GM18873 (cell line): ENCODE results near the gene CFAP97D1.

ENCODE experiments used
- ATAC-seq: cut with Tn5 transposase; IDR thresholded peaks from one replicate; pipeline ENCODE4 v1.9.1; 2021; ENCODE audit warnings: mild to moderate bottlenecking, moderate library complexity, moderate number of reproducible peaks; ENCODE audit not compliant: unreplicated experiment, low FRiP score

CFAP97D1 gene

DNA sequence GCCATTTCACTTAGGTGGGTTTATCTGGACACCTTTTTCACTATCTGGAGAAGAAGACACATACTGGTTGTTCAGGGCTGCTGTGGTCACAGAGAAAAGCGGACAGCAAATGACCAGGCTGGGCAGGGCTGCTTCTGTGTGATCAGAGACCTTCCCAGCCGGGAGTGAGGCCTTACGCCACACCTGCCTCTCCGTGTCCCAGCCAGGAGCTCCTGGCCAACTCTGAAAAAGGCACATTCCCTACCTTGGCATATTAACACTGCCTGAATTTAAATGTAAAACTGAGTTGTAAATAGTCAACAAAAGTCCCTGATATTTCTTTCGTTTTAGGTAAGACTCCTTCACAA lies 12.5 kb upstream of the CFAP97D1 start:
- no peak for ATAC-seq

- no peak for ATAC-seq
Observed at GRCh38 chr17:43768382-43768781, 11.9 kb upstream of the CFAP97D1 start.

GRCh38 chr17:43768943-43769342 lies 11.3 kb upstream of the CFAP97D1 start:
- no peak for ATAC-seq

DNA sequence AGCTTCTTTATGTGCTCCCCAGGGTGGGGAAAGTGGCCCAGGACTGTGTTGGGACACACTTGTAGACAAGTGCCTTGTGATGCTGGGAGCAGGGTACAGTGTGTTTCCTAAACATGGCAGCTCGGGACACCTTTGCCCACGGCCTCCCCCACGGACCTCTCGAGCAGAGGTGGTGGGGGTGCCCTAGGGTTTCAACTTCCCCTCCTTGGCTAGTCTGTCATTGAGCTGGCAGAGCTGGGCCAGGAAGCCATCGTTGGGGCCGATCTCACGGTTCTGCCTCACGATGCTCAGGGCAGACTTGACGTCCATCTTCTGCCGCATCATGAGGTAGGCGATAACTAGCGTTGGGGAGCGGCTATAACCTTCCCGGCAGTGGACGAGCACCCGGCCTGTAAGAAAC lies 10.8 kb upstream of the CFAP97D1 start:
- ATAC-seq, result no peak

DNA sequence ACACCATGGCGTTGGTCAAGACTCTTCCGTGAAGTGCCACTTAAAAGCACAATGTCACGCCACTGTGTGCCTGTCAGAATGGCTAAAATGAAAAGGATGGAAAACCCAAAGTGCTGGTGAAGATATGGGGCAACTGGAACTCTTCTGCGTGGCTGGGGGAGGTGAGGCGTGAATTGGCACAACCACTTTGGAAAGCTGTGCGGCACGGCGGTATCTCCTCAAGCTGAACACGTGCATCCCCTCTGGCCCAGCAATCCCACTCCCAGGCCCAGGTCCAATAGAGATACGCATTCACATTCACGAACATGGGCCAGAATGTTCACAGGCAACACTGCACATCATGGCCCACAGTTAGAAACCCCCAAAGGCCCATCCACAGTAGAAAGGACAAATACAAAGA lies 10.4 kb upstream of the CFAP97D1 start:
- no peak for ATAC-seq

- ATAC-seq, result no peak
Observed at GRCh38 chr17:43770957-43771356, 9.3 kb upstream of the CFAP97D1 start.

- ATAC-seq, result no peak
Observed at GRCh38 chr17:43771463-43771862, 8.8 kb upstream of the CFAP97D1 start.

DNA sequence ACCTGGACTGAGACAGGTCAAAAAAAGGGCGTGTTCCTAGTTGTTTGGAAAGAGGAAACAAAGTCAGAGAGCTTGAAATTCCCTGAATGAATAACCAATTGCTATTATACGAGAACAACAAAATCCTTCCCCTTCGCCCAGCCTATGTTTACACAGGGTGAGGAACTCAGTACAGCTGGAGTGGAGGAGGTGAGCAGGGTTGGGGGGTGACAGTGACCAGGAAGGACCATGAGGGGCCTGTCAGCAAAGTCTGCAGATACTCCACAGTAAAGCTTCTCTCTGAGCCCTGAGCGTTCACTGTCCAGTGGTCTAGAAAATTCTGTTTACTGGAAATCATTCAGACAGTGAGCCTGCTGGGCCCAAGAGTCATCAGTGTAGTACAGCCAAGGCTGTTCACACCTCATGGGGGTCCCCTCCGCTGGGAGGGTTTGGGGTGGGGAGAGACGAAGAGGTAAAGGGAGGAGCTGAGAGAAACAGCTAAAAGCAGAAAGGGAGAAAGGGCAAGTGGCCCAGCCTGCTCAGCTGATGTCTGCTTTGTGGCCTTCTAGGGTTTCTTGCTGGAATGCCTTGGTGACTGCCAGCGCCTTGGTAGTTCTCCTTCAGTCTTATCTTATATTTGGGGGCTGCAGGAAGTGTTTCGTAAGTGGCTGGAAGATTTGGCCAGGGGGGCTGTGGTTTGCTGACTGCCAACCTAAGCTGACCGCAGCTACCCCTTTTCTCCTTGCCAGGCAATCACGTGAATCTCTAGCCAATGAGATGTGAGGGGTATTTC lies 7.2 kb upstream of the CFAP97D1 start:
- ATAC-seq, result no peak

- ATAC-seq, result no peak
Observed at GRCh38 chr17:43774304-43775250, 5.7 kb upstream of the CFAP97D1 start.

- no peak for ATAC-seq
Observed at GRCh38 chr17:43778337-43779144, 1.7 kb upstream of the CFAP97D1 start, which contains the start of gene DUSP3. DUSP3 (minus strand) TSS chr17:43778977; CDS start chr17:43778924, 53 bp downstream.

GRCh38 chr17:43779145-43780125 lies 800 bp upstream of the CFAP97D1 start:
- no peak for ATAC-seq

GRCh38 chr17:43782913-43783680 lies 2.9 kb downstream of the CFAP97D1 start:
- no peak for ATAC-seq

DNA sequence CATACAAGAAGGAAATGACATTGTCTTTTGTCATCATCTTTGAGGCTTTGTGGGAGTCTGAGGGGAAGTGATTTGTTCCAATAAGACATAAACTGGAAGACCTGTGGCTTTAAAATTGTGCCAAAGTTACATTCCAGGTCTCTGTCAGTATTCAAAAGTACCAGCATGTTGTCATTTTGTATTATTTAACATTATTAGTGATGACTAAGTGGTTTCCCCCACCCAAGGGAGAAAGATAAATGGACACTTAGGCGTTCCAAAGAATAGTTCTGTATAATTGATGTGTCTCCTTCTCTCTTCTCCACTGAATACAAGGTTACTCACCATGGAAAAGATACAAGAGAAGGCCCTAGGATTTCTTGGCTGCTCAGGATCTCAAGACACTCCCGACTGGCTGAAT lies 3.8 kb downstream of the CFAP97D1 start:
- ATAC-seq, result no peak

- no peak for ATAC-seq
Observed at GRCh38 chr17:43784628-43785101, 4.4 kb downstream of the CFAP97D1 start.

DNA sequence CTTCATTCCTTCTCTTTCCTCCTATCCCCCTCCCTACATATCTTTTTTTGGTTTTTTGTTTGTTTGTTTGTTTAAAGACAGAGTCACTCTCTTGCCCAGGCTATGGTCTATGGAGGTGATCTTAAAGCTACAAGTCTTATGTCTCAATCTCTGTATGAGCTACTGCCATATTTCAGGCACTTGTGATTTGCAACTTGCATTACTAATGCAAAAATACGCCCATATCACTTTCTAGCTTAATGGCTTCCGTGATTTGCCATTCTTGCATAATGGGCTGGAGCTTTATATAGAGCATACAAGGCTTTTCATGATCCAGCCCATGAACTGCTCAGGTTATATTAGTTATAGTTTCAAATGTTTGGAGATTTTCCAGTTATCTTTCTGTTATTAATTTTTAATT lies 7.5 kb downstream of the CFAP97D1 start:
- no peak for ATAC-seq

DNA sequence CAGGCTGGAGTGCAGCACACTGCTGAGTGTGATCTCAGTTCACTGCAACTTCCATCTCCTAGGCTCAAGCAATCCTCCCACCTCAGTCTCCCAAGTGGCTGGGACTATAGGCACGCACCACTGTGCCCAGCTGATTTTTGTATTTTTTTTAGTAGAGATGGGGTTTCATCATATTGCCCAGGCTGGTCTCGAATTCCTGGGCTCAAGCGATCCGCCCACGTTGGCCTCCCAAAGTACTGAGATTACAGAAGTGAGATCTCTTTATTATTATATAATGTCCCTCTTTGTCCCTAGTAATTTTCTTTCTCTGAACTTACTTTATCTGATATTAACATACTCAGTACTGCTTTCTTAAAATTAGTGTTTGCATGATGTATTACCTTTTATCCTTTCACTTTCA lies 8.3 kb downstream of the CFAP97D1 start:
- no peak for ATAC-seq

- no peak for ATAC-seq
Observed at GRCh38 chr17:43789482-43789881, 9.2 kb downstream of the CFAP97D1 start.

DNA sequence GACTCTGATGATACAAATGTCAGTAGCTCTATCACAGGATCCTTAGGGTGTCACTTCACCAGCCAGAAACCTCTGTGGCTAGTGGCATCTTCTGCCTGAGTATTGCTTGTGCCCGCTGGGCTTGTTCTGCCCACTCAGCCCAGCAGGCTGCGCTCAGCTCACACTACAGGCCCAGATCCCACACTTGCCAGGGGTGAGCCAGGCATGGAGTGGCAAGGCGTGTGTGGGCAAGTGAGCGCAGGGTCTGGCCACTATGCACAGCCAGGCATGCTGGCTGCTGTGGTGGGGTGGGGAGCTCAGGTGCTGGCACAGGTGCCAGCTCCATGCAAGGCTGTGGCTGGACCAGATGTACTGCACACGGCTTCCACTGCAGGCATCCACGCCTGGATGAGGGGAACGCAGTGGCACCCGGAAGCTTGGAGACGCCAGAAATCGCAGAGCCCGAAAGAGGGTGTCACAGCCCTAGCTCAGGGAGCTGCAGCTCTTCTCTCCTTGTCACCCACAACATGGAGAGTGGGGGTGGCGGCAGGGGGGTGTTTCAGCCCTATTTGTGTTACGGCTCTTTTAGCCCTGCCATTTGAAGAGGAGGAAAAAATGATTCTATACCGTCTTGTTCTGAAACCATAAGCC lies 10.2 kb downstream of the CFAP97D1 start:
- no peak for ATAC-seq
